ENCODE results near the gene GNAO1.

The GNAO1 gene

DNA sequence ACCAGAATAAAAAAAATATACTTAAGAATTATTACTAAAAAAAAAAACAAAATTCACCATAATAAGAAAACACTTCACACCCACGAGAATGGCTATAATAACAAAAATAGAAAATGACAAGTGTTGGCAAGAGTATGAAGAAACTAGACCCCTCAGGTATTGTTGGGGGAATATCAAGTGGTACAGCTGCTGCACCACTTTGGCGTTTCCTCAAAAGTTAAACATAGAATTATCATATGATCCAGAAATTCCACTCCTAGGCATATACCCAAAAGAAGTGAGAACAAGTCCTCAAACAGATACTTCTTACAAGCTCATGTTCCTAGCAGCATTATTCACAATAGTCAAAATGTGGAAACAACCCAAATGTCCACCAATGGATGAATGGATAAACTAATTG is 207.8 kb downstream of the GNAO1 start:
- TF ChIP-seq, protein P1, sequence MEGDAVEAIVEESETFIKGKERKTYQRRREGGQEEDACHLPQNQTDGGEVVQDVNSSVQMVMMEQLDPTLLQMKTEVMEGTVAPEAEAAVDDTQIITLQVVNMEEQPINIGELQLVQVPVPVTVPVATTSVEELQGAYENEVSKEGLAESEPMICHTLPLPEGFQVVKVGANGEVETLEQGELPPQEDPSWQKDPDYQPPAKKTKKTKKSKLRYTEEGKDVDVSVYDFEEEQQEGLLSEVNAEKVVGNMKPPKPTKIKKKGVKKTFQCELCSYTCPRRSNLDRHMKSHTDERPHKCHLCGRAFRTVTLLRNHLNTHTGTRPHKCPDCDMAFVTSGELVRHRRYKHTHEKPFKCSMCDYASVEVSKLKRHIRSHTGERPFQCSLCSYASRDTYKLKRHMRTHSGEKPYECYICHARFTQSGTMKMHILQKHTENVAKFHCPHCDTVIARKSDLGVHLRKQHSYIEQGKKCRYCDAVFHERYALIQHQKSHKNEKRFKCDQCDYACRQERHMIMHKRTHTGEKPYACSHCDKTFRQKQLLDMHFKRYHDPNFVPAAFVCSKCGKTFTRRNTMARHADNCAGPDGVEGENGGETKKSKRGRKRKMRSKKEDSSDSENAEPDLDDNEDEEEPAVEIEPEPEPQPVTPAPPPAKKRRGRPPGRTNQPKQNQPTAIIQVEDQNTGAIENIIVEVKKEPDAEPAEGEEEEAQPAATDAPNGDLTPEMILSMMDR (IDR thresholded peaks at IDR 0.05): no peak

GRCh38 chr16:56399486-56399885 is 208.2 kb downstream of the GNAO1 start:
- peaks cover 39% of the 10 kb centered on the region for H3K36me3 ChIP-seq
- no peak overlapping the region for H3K27ac ChIP-seq

More for the DNA sequence above, 207.8 kb downstream of the GNAO1 start:
- H3K27ac ChIP-seq: no peak overlapping the region
- H3K27me3 ChIP-seq: no peaks in the 10 kb centered on the region
- no peaks in the 10 kb centered on the region for H3K4me1 ChIP-seq (ENCODE audit: control insufficient read depth in 1 of 2, insufficient read depth in 1 of 2, low read depth in 1 of 2, low read length in 1 of 2)
- peaks cover 35% of the 10 kb centered on the region for H3K36me3 ChIP-seq
- no peaks in the 10 kb centered on the region for H3K9me3 ChIP-seq
- H3K4me3 ChIP-seq (ENCODE audit: low read depth in 1 of 2, low read length in 1 of 2): no peak overlapping the region

DNA sequence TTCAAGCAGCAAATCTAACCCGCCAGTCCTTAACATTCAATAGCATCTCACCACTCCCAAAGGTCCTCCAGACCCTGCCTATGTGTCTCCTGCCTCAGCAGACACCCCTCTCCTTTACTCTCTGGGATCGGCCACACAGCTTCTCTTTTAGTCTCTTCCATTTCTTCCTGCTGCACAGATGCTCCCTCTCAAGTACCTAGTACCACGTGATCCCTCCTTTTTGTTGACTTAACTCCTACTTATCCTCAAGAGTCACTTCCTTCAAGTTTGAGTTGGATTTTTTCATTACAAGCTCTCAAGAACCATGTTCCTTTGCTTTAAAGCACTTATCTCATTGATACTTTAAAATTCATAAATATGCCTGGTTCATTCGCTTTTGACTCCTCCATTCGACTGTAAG is 209.2 kb downstream of the GNAO1 start:
- Histone ChIP-seq H3K4me3 (ENCODE audit: low read depth in 1 of 2, low read length in 1 of 2) (no peak overlapping the region), H3K27me3 (no peaks in the 10 kb centered on the region), H3K27ac (no peak overlapping the region), H3K9me3 (no peaks in the 10 kb centered on the region), H3K36me3 (peaks cover 49% of the 10 kb centered on the region), H3K4me1 (ENCODE audit: control insufficient read depth in 1 of 2, insufficient read depth in 1 of 2, low read depth in 1 of 2, low read length in 1 of 2) (no peaks in the 10 kb centered on the region)
- TF ChIP-seq, protein P1 (IDR thresholded peaks at IDR 0.05): no peak

More at GRCh38 chr16:56399486-56399885, 208.2 kb downstream of the GNAO1 start:
- no peaks in the 10 kb centered on the region for H3K4me1 ChIP-seq (ENCODE audit: control insufficient read depth in 1 of 2, insufficient read depth in 1 of 2, low read depth in 1 of 2, low read length in 1 of 2)
- H3K27me3 ChIP-seq: no peaks in the 10 kb centered on the region
- no peak overlapping the region for H3K4me3 ChIP-seq (ENCODE audit: low read depth in 1 of 2, low read length in 1 of 2)
- H3K9me3 ChIP-seq: no peaks in the 10 kb centered on the region
- TF ChIP-seq, protein P1 (IDR thresholded peaks at IDR 0.05): no peak

- Histone ChIP-seq H3K27me3 (no peaks in the 10 kb centered on the region), H3K4me1 (ENCODE audit: control insufficient read depth in 1 of 2, insufficient read depth in 1 of 2, low read depth in 1 of 2, low read length in 1 of 2) (no peaks in the 10 kb centered on the region), H3K9me3 (no peaks in the 10 kb centered on the region), H3K27ac (no peak overlapping the region), H3K36me3 (peaks cover 50% of the 10 kb centered on the region), H3K4me3 (ENCODE audit: low read depth in 1 of 2, low read length in 1 of 2) (no peak overlapping the region)
- TF ChIP-seq, protein P1 (IDR thresholded peaks at IDR 0.05): no peak
These were observed 210.2 kb downstream of the GNAO1 start for GRCh38 chr16:56401482-56401881.

DNA sequence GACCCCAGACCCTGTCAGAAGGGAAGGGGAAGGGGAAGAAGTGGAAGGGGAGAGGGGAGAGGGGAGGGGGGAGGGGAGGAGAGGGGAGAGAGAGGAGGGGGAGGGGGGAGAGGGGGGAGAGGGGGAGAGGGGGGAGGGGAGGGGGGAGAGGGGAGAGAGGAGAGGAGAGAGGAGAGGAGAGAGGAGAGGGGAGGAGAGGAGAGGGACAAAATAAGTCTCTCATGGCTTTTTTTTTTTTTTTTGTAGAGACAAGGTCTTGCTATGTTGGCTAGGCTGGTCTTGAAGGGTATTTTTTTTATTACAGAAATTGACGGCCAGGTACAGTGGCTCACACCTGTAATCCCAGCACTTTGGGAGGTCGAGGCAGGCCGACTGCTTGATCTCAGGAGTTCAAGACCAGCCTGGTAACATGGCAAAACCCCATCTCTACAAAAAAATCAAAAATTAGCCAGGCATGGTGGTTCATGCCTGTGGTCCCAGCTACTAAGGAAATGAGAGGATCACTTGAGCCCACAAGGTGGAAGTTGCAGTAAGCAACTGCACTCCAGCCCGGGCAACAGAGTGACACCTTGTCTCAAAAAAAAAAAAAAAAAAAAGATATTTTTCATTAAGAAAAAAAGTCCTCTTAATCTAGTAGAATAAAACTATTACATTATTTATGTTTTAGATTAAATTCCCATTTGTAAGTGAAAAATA is 214.8 kb downstream of the GNAO1 start:
- Histone ChIP-seq H3K9me3 (no peaks in the 10 kb centered on the region), H3K36me3 (peaks cover 68% of the 10 kb centered on the region), H3K27ac (no peak overlapping the region), H3K27me3 (no peaks in the 10 kb centered on the region), H3K4me3 (ENCODE audit: low read depth in 1 of 2, low read length in 1 of 2) (no peak overlapping the region), H3K4me1 (ENCODE audit: control insufficient read depth in 1 of 2, insufficient read depth in 1 of 2, low read depth in 1 of 2, low read length in 1 of 2) (peaks cover 0 to 4% of the 10 kb centered on the region in 2 experiments)
- TF ChIP-seq, protein P1 (IDR thresholded peaks at IDR 0.05): no peak

Data from neutrophil (primary cell).